ENCODE data around the gene LYPD4. TPM values are rescaled to one million over a fixed set of nuclear protein-coding genes. Genes with fewer than 3 reads are reported as not detected.

Gene LYPD4
- total and polyA plus RNA-seq, 2 donors (not counting 1 experiment from before 2014, with no cell fraction given): not detected

DNA sequence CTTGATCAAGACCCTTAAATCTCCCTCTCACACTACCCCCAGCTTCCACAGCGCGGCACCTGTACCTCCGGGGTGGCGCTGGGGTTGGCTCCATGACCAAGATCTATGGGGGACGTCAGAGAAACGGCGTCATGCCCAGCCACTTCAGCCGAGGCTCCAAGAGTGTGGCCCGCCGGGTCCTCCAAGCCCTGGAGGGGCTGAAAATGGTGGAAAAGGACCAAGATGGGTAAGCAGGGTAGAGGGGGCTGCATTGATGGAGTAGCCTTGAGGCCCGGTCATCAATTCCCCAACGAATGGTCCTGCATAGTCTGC is 24.5 kb upstream of the LYPD4 start:
- Mint-ChIP-seq H3K4me1 (peaks cover 70% of the 10 kb centered on the region), H3K27me3 (no peaks in the 10 kb centered on the region), H3K27ac (peak overlapping the region; percentile 76), H3K4me3 (no peak overlapping the region), H3K9me3 (ENCODE audit: insufficient read depth) (no peaks in the 10 kb centered on the region)
- ATAC-seq (ENCODE audit: low read depth) (no peak), DNase-seq (no peak)
- H3K9me3 ChIP-seq (ENCODE audit: control extremely low read depth in 1 of 3, control insufficient read depth in 2 of 3, insufficient read depth in 1 of 3, low read length in 2 of 3): no peaks in the 10 kb centered on the region
- peak overlapping the region in 1 of 2 donors; percentile 96 for H3K27ac ChIP-seq (ENCODE audit: low read length in 2 of 2)
- peaks cover 58% of the 10 kb centered on the region for H3K79me2 ChIP-seq (ENCODE audit: control insufficient read depth, insufficient read depth, low read length)
- TF ChIP-seq, protein P1, sequence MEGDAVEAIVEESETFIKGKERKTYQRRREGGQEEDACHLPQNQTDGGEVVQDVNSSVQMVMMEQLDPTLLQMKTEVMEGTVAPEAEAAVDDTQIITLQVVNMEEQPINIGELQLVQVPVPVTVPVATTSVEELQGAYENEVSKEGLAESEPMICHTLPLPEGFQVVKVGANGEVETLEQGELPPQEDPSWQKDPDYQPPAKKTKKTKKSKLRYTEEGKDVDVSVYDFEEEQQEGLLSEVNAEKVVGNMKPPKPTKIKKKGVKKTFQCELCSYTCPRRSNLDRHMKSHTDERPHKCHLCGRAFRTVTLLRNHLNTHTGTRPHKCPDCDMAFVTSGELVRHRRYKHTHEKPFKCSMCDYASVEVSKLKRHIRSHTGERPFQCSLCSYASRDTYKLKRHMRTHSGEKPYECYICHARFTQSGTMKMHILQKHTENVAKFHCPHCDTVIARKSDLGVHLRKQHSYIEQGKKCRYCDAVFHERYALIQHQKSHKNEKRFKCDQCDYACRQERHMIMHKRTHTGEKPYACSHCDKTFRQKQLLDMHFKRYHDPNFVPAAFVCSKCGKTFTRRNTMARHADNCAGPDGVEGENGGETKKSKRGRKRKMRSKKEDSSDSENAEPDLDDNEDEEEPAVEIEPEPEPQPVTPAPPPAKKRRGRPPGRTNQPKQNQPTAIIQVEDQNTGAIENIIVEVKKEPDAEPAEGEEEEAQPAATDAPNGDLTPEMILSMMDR (IDR thresholded peaks at IDR 0.05): no peak
- TF ChIP-seq EZH2 (IDR thresholded peaks at IDR 0.05; ENCODE audit: borderline replicate concordance, insufficient read depth, low read depth, low read length, poor library complexity, severe bottlenecking): no peak
- no peak overlapping the region for H3K4me3 ChIP-seq (ENCODE audit: control extremely low read depth in 1 of 5, extremely low read depth in 1 of 5, insufficient read depth in 1 of 5, low read depth in 2 of 5, low read length in 4 of 5)
- H3K4me1 ChIP-seq (ENCODE audit: control insufficient read depth in 2 of 2, insufficient read depth in 2 of 2, low read length in 2 of 2): peaks cover 50 to 88% of the 10 kb centered on the region in 2 donors
- H3K9ac ChIP-seq (ENCODE audit: low read length): no peak overlapping the region
- no peak overlapping the region for H2AFZ ChIP-seq (ENCODE audit: insufficient read depth, low read depth, low read length, poor library complexity, severe bottlenecking)
- H3K4me2 ChIP-seq (replicated peaks; ENCODE audit: low read depth, low read length, poor library complexity, severe bottlenecking): no peak overlapping the region
- H3K27me3 ChIP-seq (replicated peaks in 1 of 4; ENCODE audit: control extremely low read depth in 1 of 4, control insufficient read depth in 3 of 4, insufficient read depth in 4 of 4, low read length in 3 of 4): no peaks in the 10 kb centered on the region
- H4K20me1 ChIP-seq (ENCODE audit: control insufficient read depth, insufficient read depth, low read length, poor library complexity, severe bottlenecking): peaks cover 64% of the 10 kb centered on the region
- ChIA-PET POLR2A (interaction anchor here (0.6 kb wide), 1 partner anchor 13 kb away, joined by 6 read pairs; no protein-coding TSS in a partner anchor), CTCF (interaction anchor here (1.4 to 17.0 kb wide), 3 partner anchors 10 to 79 kb away, joined by 5 to 331 read pairs (median 7); no protein-coding TSS in a partner anchor)
- peaks cover 0 to 67% of the 10 kb centered on the region in 2 experiments for H3K36me3 ChIP-seq (replicated peaks in 1 of 2; ENCODE audit: control extremely low read depth in 1 of 2, control insufficient read depth in 1 of 2, extremely low read depth in 1 of 2, insufficient read depth in 2 of 2, low read length in 1 of 2)
- intact Hi-C loops (cut with micrococcal nuclease): no loop called here
- WGBS (ENCODE audit: insufficient coverage): 100% methylated on average over 8 of the region's 12 CpGs

DNA sequence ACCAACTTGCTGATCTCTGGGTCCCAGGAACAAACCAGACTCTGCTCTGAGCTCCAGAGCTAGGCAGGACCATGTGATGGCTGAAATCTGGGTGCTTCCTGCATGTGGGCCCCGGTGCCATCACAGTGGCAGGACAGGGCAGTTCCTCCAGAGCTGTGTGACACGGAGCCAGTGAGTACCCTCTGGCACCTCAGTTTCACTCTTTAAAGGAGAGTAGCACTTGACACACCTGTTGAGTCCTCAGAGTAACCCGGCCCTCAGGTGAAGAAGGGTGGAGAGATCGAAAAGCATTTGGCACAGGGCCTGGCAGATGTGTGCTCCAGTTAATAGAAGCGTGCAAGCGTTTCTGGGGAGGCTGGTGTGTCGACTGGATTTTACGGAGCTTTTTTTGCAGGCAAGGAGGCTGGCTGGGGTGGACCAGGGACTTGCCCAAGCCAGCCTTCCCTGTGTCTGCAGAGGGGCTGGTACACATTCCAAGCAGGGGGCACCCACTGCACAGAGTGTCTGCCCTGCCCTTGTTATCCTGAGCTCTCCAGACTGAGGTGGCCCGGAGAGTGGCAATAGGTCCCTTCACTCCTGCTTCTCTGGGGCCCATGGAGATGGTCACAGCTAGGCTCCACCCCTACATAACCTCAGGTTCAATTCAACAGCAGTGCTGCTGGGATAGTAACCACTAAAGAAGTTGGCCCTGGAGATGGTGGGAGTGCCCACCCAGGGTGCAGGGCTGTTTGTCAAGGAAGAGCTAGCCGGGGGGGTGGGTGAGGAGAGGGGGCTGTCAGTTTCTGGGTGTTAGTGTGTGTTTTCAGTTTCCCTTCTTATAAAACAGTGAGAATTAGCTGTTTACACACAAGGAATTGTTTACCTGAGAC is 23.9 kb upstream of the LYPD4 start:
- no peak for DNase-seq
- no peak overlapping the region for H3K4me3 Mint-ChIP-seq
- Histone ChIP-seq H4K20me1 (ENCODE audit: control insufficient read depth, insufficient read depth, low read length, poor library complexity, severe bottlenecking) (peaks cover 70% of the 10 kb centered on the region), H3K36me3 (replicated peaks in 1 of 2; ENCODE audit: control extremely low read depth in 1 of 2, control insufficient read depth in 1 of 2, extremely low read depth in 1 of 2, insufficient read depth in 2 of 2, low read length in 1 of 2) (peaks cover 2 to 73% of the 10 kb centered on the region in 2 experiments), H3K4me1 (ENCODE audit: control insufficient read depth in 2 of 2, insufficient read depth in 2 of 2, low read length in 2 of 2) (peaks cover 46 to 88% of the 10 kb centered on the region in 2 donors), H3K79me2 (ENCODE audit: control insufficient read depth, insufficient read depth, low read length) (peaks cover 58% of the 10 kb centered on the region), H3K4me3 (ENCODE audit: control extremely low read depth in 1 of 5, extremely low read depth in 1 of 5, insufficient read depth in 1 of 5, low read depth in 2 of 5, low read length in 4 of 5) (no peak overlapping the region), H3K9ac (ENCODE audit: low read length) (no peak overlapping the region), H3K27ac (ENCODE audit: low read length in 2 of 2) (peak overlapping the region in 1 of 2 donors; percentile 96), H2AFZ (ENCODE audit: insufficient read depth, low read depth, low read length, poor library complexity, severe bottlenecking) (no peak overlapping the region), H3K9me3 (ENCODE audit: control extremely low read depth in 1 of 3, control insufficient read depth in 2 of 3, insufficient read depth in 1 of 3, low read length in 2 of 3) (no peaks in the 10 kb centered on the region), H3K4me2 (replicated peaks; ENCODE audit: low read depth, low read length, poor library complexity, severe bottlenecking) (no peak overlapping the region), H3K27me3 (replicated peaks in 1 of 4; ENCODE audit: control extremely low read depth in 1 of 4, control insufficient read depth in 3 of 4, insufficient read depth in 4 of 4, low read length in 3 of 4) (no peaks in the 10 kb centered on the region)
- no peak for TF ChIP-seq EZH2 (IDR thresholded peaks at IDR 0.05; ENCODE audit: borderline replicate concordance, insufficient read depth, low read depth, low read length, poor library complexity, severe bottlenecking)
- TF ChIP-seq, protein P1 (IDR thresholded peaks at IDR 0.05): no peak
- no peaks in the 10 kb centered on the region for H3K9me3 Mint-ChIP-seq (ENCODE audit: insufficient read depth)
- intact Hi-C loops (cut with micrococcal nuclease): no loop called here
- H3K27me3 Mint-ChIP-seq: no peaks in the 10 kb centered on the region
- ATAC-seq (ENCODE audit: low read depth): no peak
- peak overlapping the region; percentile 89 for H3K27ac Mint-ChIP-seq
- 91% methylated on average over 9 of the region's 10 CpGs for WGBS (ENCODE audit: insufficient coverage)
- peaks cover 69% of the 10 kb centered on the region for H3K4me1 Mint-ChIP-seq
- CTCF ChIA-PET: interaction anchor here (1.4 to 17.0 kb wide), 4 partner anchors 9 to 80 kb away, joined by 5 to 331 read pairs (median 12); no protein-coding TSS in a partner anchor
- POLR2A ChIA-PET: interaction anchor here (0.6 kb wide), 1 partner anchor 14 kb away, joined by 6 read pairs; no protein-coding TSS in a partner anchor
